ENCODE measurements around the gene ERBB3. TPM values are rescaled to one million over a fixed set of nuclear protein-coding genes. Genes with fewer than 3 reads are reported as not detected.

The ERBB3 gene
- total RNA-seq, 2 donors from 2014 or later, result 1.4 to 1.9 TPM

- H3K4me1 Mint-ChIP-seq (ENCODE audit: low read depth), result peaks cover 10% of the 10 kb centered on the region
- peaks cover 24 to 47% of the 10 kb centered on the region in 2 donors for H3K36me3 Mint-ChIP-seq (ENCODE audit: insufficient read depth in 2 of 2)
- no peak for DNase-seq
- no peak overlapping the region for H3K4me3 Mint-ChIP-seq
- H3K9me3 Mint-ChIP-seq, result no peaks in the 10 kb centered on the region
- no peaks in the 10 kb centered on the region for H3K27me3 Mint-ChIP-seq (ENCODE audit: low read depth)
- ATAC-seq (replicated peaks in 1 of 2), result no peak
- H3K27ac Mint-ChIP-seq, result no peak overlapping the region
Observed at GRCh38 chr12:56141946-56142784, 62.2 kb downstream of the ERBB3 start.

- ATAC-seq (replicated peaks in 1 of 2), result peak; percentile 52 to 73
- peak overlapping the region; percentile 71 for H3K27ac Mint-ChIP-seq
- H3K4me1 Mint-ChIP-seq (ENCODE audit: low read depth), result peaks cover 8% of the 10 kb centered on the region
- DNase-seq, result no peak
- H3K27me3 Mint-ChIP-seq (ENCODE audit: low read depth), result no peaks in the 10 kb centered on the region
- H3K36me3 Mint-ChIP-seq (ENCODE audit: insufficient read depth in 2 of 2), result peaks cover 22 to 41% of the 10 kb centered on the region in 2 donors
- H3K9me3 Mint-ChIP-seq, result no peaks in the 10 kb centered on the region
- peak overlapping the region in 1 of 2 donors; percentile 23 for H3K4me3 Mint-ChIP-seq
Observed at GRCh38 chr12:56143217-56143616, 63.3 kb downstream of the ERBB3 start.

GRCh38 chr12:56143870-56144269 lies 63.9 kb downstream of the ERBB3 start:
- H3K4me1 Mint-ChIP-seq (ENCODE audit: low read depth), result peaks cover 8% of the 10 kb centered on the region
- no peaks in the 10 kb centered on the region for H3K27me3 Mint-ChIP-seq (ENCODE audit: low read depth)
- H3K4me3 Mint-ChIP-seq, result no peak overlapping the region
- peak overlapping the region; percentile 69 for H3K27ac Mint-ChIP-seq
- no peak for DNase-seq
- no peak for ATAC-seq (replicated peaks in 1 of 2)
- H3K36me3 Mint-ChIP-seq (ENCODE audit: insufficient read depth in 2 of 2), result peaks cover 20 to 35% of the 10 kb centered on the region in 2 donors
- H3K9me3 Mint-ChIP-seq, result no peaks in the 10 kb centered on the region

DNA sequence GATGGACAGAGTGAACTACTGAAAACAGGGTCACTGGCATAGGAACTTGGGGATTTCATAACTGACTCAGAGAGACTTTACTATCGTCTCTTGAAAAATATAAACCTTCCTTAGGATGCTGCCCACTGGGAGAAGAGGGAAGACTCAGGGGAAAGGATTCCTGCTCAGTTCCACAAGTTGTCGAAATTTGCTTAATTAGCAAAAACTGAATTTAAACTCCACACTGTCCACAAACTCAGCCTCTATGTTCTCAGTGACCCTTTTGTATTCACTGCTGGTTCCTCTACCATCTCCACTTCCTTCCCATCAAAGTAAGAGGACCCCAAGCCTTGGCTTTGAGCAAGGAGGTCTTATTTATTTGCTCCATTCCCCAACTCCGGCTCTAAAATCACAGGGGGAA lies 65.3 kb downstream of the ERBB3 start:
- no peak for ATAC-seq (replicated peaks in 1 of 2)
- no peak for DNase-seq
- Mint-ChIP-seq H3K36me3 (ENCODE audit: insufficient read depth in 2 of 2) (peaks cover 18 to 30% of the 10 kb centered on the region in 2 donors), H3K27me3 (ENCODE audit: low read depth) (no peaks in the 10 kb centered on the region), H3K4me1 (ENCODE audit: low read depth) (peaks cover 14% of the 10 kb centered on the region), H3K9me3 (no peaks in the 10 kb centered on the region), H3K4me3 (no peak overlapping the region), H3K27ac (no peak overlapping the region)

DNA sequence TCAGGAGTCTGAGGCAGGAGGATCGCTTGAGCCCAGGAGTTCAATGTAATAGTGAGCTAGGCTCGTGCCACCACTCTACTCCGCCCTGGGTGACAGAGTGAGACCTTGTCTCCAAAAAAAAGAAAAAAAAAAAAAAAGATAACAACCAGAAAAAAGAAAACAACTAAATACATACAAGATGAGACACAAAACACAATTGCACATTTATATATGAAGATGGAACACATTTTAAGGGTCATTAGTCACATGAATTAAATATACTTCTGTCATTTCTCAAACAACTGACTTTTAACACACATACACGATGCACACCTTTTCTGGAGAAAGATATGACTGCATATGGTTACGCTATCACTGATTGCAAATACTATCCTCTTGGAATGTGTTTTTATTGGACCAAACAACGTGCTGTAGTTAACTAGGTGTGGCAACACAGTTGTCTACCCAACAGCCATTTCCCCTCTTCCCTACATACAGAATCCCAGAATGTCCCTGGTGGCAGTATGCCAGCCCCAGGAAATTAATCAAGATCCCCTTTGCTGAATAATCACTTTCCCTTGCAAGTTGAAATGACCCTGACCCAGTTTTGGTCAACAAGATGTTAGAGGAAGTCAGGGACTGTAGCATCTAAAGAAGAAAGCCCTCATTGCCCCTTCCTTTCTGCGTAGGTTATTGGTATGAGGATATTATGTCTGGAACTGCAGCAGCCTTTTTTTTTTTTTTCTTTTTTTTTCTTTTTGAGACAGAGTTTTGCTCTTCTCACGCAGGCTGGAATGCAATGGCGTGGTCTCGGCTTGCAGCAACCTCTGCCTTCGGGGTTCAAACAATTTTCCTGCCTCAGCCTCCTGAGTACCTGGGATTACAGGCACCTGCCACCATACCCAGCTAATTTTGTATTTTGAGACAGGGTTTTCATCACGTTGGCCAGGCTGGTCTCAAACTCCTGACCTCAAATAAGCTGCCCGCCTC lies 66.8 kb downstream of the ERBB3 start:
- Mint-ChIP-seq H3K36me3 (ENCODE audit: insufficient read depth in 2 of 2) (peaks cover 10 to 19% of the 10 kb centered on the region in 2 donors), H3K4me1 (ENCODE audit: low read depth) (peaks cover 30% of the 10 kb centered on the region), H3K4me3 (no peak overlapping the region), H3K27me3 (ENCODE audit: low read depth) (no peaks in the 10 kb centered on the region), H3K9me3 (no peaks in the 10 kb centered on the region), H3K27ac (no peak overlapping the region)
- DNase-seq (no peak), ATAC-seq (replicated peaks in 1 of 2) (no peak)

DNA sequence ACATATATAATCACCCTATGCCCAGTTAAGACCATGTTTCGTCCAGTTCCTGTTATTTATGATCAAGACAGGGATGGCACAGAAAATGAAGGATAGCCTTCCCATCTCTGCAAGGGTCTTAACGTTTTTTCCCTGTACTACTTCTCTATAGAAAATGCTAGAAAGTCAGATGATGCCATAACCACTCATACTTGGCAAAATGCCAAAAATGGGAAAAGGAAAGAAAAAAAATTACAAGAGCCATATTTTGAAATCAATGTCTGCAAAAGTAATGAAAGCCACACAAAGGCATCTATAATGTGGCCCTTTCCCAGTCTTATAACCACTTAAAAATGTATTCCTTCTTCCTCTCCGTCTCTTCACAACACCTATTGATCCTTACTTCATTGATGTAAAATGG lies 70.6 kb downstream of the ERBB3 start:
- H3K27me3 Mint-ChIP-seq (ENCODE audit: low read depth), result no peaks in the 10 kb centered on the region
- H3K4me3 Mint-ChIP-seq, result peak overlapping the region; percentile 77 to 96
- peaks cover 3 to 7% of the 10 kb centered on the region in 2 donors for H3K36me3 Mint-ChIP-seq (ENCODE audit: insufficient read depth in 2 of 2)
- DNase-seq, result no peak
- H3K9me3 Mint-ChIP-seq, result no peaks in the 10 kb centered on the region
- no peak for ATAC-seq (replicated peaks in 1 of 2)
- peaks cover 50% of the 10 kb centered on the region for H3K4me1 Mint-ChIP-seq (ENCODE audit: low read depth)
- H3K27ac Mint-ChIP-seq, result peak overlapping the region; percentile 94

GRCh38 chr12:56151672-56152131 lies 71.7 kb downstream of the ERBB3 start:
- ATAC-seq (replicated peaks in 1 of 2), result peak; percentile 64 to 66
- no peaks in the 10 kb centered on the region for H3K27me3 Mint-ChIP-seq (ENCODE audit: low read depth)
- peak overlapping the region; percentile 92 for H3K27ac Mint-ChIP-seq
- H3K4me1 Mint-ChIP-seq (ENCODE audit: low read depth), result peaks cover 52% of the 10 kb centered on the region
- H3K9me3 Mint-ChIP-seq, result no peaks in the 10 kb centered on the region
- DNase-seq, result peak; percentile 72 to 76
- peaks cover 5 to 9% of the 10 kb centered on the region in 2 donors for H3K36me3 Mint-ChIP-seq (ENCODE audit: insufficient read depth in 2 of 2)
- H3K4me3 Mint-ChIP-seq, result peak overlapping the region; percentile 91 to 96

DNA sequence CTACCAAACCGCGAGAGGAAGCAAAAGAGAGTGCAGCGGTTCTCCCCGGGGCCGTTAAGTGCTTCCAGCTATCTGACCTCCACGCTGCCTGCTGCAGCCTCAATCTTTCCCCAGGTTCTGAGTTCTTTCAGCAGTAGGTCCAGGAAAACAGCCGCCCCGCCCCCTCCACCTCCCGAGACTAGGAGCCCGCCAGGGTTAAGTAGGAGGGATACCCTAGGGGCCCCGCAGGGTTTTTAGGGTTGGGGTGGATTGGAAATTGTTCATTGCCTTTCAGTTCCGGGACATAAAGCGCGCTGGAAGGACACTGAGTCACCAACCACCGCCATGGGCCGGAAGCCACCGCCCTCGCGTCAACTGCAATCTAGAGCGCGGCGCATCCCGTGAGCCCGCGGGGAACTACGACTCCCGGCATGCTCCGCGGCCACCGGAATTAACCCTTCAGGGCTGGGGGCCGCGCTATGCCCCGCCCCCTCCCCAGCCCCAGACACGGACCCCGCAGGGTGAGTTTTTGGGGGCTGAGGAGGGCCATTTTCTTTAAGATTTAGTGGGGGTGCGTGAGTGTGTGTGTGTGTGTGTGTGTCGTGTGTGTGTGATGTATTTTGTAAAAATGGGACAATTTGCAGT lies 72.3 kb downstream of the ERBB3 start, which contains the start of gene MYL6B:
TSS of gene MYL6B (plus strand) at position 456 of the 624 bp plus-strand sequence. CDS start 1,332 bp downstream, outside the sequence.
- Mint-ChIP-seq H3K9me3 (no peaks in the 10 kb centered on the region), H3K27ac (peak within 1 kb of the TSS; percentile 92)
- ATAC-seq (replicated peaks in 1 of 2), result peak; percentile 94

More for the DNA sequence above, 72.3 kb downstream of the ERBB3 start, which contains the start of gene MYL6B:
- no peaks in the 10 kb centered on the region for H3K27me3 Mint-ChIP-seq (ENCODE audit: low read depth)
- H3K36me3 Mint-ChIP-seq (ENCODE audit: insufficient read depth in 2 of 2), result peaks cover 5 to 9% of the 10 kb centered on the region in 2 donors
- H3K4me3 Mint-ChIP-seq, result peak within 1 kb of the TSS; percentile 91 to 96
- H3K4me1 Mint-ChIP-seq (ENCODE audit: low read depth), result peaks cover 57% of the 10 kb centered on the region
- peak; percentile 96 to 97 for DNase-seq

Other genes with a start within 250 kb of the ERBB3 start
- gene MMP19, start 237.2 kb upstream of the ERBB3 start, total RNA-seq, result under 1 TPM; 0.41 to 0.81 TPM
- 10 to 100 TPM; 35.1 to 36.6 TPM for gene PYM1, start 152.3 kb upstream of the ERBB3 start, total RNA-seq
- gene DGKA, start 149.0 kb upstream of the ERBB3 start, total RNA-seq, result 100 to 1,000 TPM; 343 to 396 TPM
- 1 to 10 TPM in 1 of 2 donors, under 1 TPM in 1; 1.00 to 1.9 TPM for gene PMEL, start 114.1 kb upstream of the ERBB3 start, total RNA-seq
- gene CDK2, start 113.3 kb upstream of the ERBB3 start, total RNA-seq, result 100 to 1,000 TPM in 1 of 2 donors, 10 to 100 TPM in 1; 89.2 to 103 TPM
- 10 to 100 TPM; 49.4 to 56.6 TPM for gene RAB5B, start 106.1 kb upstream of the ERBB3 start, total RNA-seq
- 1 to 10 TPM; 7.8 to 9.9 TPM for gene SUOX, start 82.9 kb upstream of the ERBB3 start, total RNA-seq
- 10 to 100 TPM; 22.8 to 25.0 TPM for gene IKZF4, start 59.1 kb upstream of the ERBB3 start, total RNA-seq
- gene RPS26, start 38.2 kb upstream of the ERBB3 start, total RNA-seq, result 10 to 100 TPM; 23.0 to 28.9 TPM
- gene PA2G4, start 24.4 kb downstream of the ERBB3 start, total RNA-seq, result 100 to 1,000 TPM; 226 to 265 TPM
- 1,000 to 10,000 TPM; 5,172 to 5,269 TPM for gene RPL41, start 36.5 kb downstream of the ERBB3 start, total RNA-seq
- 10 to 100 TPM in 1 of 2 donors, 1 to 10 TPM in 1; 7.4 to 11.8 TPM for gene ZC3H10, start 38.1 kb downstream of the ERBB3 start, total RNA-seq
- gene ESYT1, start 48.1 kb downstream of the ERBB3 start, total RNA-seq, result 10 to 100 TPM; 74.6 to 84.6 TPM
- 100 to 1,000 TPM in 1 of 2 donors, 10 to 100 TPM in 1; 96.3 to 111 TPM for gene MYL6B, start 72.4 kb downstream of the ERBB3 start, total RNA-seq
- 100 to 1,000 TPM; 391 to 492 TPM for gene MYL6, start 78.2 kb downstream of the ERBB3 start, total RNA-seq
- 100 to 1,000 TPM in 1 of 2 donors, 10 to 100 TPM in 1; 99.7 to 104 TPM for gene SMARCC2, start 109.3 kb downstream of the ERBB3 start, total RNA-seq
- gene RNF41, start 141.8 kb downstream of the ERBB3 start, total RNA-seq, result 10 to 100 TPM; 35.4 to 40.2 TPM
- 10 to 100 TPM; 61.8 to 72.7 TPM for gene NABP2, start 144.2 kb downstream of the ERBB3 start, total RNA-seq
- 1 to 10 TPM in 1 of 2 donors, under 1 TPM in 1; 0.44 to 1.1 TPM for gene SLC39A5, start 149.9 kb downstream of the ERBB3 start, total RNA-seq
- gene ANKRD52, start 178.2 kb downstream of the ERBB3 start, total RNA-seq, result 10 to 100 TPM; 46.7 to 50.7 TPM
- gene COQ10A, start 186.8 kb downstream of the ERBB3 start, total RNA-seq, result 1 to 10 TPM; 5.9 to 7.3 TPM
- gene CS, start 220.2 kb downstream of the ERBB3 start, total RNA-seq, result 100 to 1,000 TPM; 261 to 319 TPM
- gene CNPY2, start 235.8 kb downstream of the ERBB3 start, total RNA-seq, result 100 to 1,000 TPM in 1 of 2 donors, 10 to 100 TPM in 1; 97.8 to 117 TPM

Measured in activated T-cell treated with anti-CD3 and anti-CD28 coated beads, Interleukin-2, amount 50 U/mL, for 72 hours (primary cell).